ENCODE data around the gene SGIP1.
A peak's percentile ranks its signal among the peaks of the same experiment; 100 is the strongest.
"Not testable (repeated sequence)": the region's sequence is repeated elsewhere in the genome, so short reads cannot be mapped to it uniquely, and the experiment has no call there.

The SGIP1 gene

DNA sequence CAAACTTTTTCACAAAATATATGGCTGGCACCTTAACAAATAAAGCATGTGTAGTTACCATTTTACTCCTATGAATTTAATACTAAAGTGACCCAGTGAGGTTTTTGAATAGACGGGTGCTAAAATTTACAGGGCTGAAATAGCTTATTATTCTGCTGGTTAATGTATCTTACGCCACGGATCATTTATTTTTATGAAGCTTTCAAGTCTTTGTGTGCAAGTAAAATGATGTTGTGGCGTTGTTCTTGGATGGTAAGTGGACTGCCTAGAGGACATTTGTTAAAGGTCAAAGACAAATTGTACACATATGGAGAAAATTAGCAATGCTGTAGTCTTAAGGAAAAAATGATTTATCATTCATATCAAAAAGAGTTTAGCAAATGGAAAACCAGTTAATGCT lies 244.3 kb downstream of the SGIP1 start:
- DNase-seq: peak; percentile 93

DNA sequence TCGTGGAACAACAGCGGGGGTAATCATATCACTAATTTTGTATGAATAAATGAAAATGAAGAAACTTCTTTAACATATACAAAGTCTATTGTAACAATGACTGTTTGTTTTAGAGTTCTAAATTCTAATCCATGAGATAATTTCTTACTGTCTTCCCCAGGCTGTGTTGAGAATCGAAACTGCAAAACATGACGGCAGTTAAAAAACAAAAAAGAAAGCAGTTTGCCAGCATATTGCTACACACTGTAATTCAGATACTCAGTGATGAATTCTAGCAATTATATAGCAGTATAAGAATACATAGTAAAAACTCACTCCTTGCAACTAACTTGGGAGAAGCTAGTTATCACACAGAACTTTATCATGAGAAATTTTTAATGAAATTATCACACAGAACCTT lies 245.0 kb downstream of the SGIP1 start:
- DNase-seq: no peak

- no peak for DNase-seq
Measured at GRCh38 chr1:66779475-66780078, 245.6 kb downstream of the SGIP1 start.

- not testable (repeated sequence) for DNase-seq
Measured at GRCh38 chr1:66785800-66786199, 251.8 kb downstream of the SGIP1 start.

DNA sequence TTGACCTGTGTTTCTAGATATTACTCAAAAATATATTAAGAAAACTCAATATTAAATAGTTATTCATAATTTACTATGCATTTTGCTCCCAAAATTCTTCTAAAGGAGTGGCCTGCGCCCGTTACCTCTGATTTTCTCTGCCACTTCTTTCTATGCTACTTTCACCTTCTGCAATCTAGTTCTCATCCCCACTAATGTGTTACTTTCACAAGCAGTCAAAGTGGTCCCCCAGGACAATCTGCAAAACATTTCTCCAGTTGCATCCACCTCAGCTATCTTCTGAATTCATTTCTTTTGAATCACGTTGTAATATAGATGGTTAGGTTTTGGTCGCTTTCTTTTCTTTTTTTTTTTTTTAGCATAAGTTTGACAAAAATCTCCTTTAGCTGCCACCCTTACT lies 253.7 kb downstream of the SGIP1 start:
- DNase-seq: no peak

GRCh38 chr1:66788231-66788939 lies 254.4 kb downstream of the SGIP1 start:
- DNase-seq: no peak

DNA sequence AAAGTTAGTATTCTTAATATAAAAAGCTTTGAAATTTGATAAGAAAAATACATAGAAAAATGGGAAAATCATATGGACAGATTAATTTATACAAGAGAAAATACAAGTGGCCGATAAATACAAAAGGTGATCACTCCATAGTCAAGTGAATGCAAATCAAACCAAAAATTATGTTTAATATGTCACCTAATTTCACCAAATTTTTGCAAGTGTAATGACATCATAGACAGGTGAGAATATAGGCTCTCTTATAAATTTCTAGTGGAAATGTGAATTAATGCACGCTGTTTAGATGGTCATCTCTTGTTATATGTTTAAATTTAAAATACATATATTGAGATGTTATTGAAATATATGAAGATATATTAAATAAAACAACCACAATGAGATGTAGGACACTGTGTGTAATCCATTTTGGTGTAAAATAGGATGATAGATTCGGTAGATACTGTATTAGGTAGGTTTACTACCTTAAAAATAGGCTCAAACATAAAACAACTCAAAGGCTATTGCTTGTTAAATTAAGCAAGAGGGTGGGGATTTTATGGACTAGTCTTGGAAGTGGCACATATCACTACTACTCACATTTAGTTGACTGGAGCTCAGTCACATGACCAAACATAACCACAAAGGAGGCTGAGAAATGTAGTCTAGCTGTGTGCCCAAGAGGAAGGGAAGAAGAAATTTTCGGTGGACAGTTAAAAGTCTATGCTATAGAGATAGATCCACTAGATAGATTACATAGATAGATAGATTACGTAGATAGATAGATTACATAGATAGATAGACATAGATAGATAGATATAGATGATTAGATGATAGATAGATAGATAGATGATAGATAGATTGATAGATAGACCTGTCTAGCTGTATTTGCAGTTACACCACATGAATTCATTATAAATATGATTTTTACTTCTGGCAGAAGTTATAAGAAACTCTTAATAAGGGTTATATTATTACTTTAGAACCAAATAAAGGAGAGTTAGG lies 258.0 kb downstream of the SGIP1 start:
- no peak for DNase-seq

DNA sequence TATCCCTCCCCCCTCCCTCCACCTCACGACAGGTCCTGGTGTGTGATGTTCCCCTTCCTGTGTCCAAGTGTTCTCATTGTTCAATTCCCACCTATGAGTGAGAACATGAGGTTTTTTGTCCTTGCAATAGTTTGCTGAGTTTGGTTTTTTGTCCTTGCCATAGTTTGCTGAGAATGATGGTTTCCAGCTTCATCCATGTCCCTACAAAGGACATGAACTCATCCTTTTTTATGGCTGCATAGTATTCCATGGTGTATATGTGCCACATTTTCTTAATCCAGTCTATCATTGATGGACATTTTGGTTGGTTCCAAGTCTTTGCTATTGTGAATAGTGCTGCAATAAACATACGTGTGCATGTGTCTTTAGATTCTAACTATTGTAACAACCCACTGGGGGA lies 261.9 kb downstream of the SGIP1 start:
- DNase-seq: not testable (repeated sequence)
